Suprapubic skin (tissue), 3 donors: Measurements from ENCODE around the gene TTC19.

Experiments
- CTCF ChIP-seq, 2 donors: fragments of 200-600 bp in 1 of 2; fragments of 450-650 bp in 1 of 2; sonication (generic) in 1 of 2; IDR thresholded peaks; one replicate each; pipeline ENCODE4 v1.5.1; 2016 to 2019; ENCODE audit warnings: antibody characterized with exemption in 2 of 2, mild to moderate bottlenecking in 1 of 2, moderate library complexity in 1 of 2
- EP300 ChIP-seq: sonication (generic); formaldehyde crosslinking; IDR thresholded peaks from one replicate; pipeline ENCODE4 v1.6.1; 2017; ENCODE audit warnings: antibody characterized with exemption

GRCh38 chr17:15971098-15971678 is 28.4 kb upstream of the TTC19 start:
- TF ChIP-seq EP300: no peak
- TF ChIP-seq CTCF (IDR thresholded peaks at IDR 0.05): no peak
